ENCODE data around the gene MUS81.
A peak's percentile ranks its signal among the peaks of the same experiment; 100 is the strongest.
"Not testable (repeated sequence)": the region's sequence is repeated elsewhere in the genome, so short reads cannot be mapped to it uniquely, and the experiment has no call there.

MUS81 gene

DNA sequence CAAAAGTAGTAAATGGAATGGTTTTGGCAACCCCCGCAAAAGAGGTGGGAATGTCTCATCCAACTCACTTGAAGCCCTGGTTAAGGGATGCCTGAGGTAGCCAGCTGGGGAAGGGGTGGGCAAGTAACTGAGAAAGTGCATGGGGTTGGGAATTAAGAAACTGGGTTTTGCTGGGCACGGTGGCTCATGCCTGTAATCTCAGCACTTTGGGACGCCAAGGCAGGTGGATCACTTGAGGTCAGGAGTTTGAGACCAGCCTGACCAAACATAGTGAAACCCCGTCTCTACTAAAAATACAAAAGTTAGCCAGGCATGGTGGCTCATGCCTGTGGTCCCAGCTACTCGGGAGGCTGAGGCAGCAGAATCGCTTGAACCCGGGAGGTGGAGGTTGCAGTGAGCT is 11.5 kb upstream of the MUS81 start:
- not testable (repeated sequence) for DNase-seq

DNA sequence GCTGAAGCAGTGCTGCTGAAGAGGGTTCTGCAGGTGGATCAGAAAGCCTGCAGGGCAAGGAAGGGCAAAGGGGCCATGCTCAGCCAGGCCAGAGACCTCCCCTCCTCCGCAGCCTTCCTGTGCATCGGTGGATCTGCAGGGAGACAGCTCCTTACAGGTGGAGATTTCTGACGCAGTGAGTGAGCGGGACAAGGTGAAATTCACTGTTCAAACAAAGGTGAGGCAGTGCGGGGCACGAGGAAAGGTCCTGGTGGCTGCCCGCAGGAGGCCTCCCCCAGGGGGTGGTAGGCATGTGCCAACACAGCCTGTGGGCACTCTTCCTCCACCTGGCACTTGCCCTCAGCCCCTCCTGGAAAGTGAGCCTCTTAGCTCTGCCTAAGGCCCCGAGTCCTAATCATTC is 10.9 kb upstream of the MUS81 start:
- DNase-seq = no peak

DNA sequence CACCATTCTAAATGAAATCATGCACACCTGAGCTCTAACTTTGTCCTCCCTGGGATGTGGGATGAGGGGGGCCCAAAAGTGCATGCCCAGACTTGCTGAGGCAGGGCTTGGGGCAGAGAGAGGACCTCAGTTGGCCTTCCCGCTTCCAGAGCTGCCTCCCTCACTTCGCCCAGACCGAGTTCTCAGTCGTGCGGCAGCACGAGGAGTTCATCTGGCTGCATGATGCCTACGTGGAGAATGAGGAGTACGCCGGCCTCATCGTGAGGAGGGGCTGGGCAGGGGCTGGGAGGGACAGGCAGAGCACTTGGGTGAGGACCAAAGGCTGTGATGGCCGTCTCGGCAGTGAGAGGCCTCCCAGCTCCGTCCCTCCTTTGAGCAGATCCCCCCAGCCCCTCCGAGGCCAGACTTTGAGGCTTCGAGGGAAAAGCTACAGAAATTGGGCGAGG is 10.4 kb upstream of the MUS81 start:
- no peak for DNase-seq

DNA sequence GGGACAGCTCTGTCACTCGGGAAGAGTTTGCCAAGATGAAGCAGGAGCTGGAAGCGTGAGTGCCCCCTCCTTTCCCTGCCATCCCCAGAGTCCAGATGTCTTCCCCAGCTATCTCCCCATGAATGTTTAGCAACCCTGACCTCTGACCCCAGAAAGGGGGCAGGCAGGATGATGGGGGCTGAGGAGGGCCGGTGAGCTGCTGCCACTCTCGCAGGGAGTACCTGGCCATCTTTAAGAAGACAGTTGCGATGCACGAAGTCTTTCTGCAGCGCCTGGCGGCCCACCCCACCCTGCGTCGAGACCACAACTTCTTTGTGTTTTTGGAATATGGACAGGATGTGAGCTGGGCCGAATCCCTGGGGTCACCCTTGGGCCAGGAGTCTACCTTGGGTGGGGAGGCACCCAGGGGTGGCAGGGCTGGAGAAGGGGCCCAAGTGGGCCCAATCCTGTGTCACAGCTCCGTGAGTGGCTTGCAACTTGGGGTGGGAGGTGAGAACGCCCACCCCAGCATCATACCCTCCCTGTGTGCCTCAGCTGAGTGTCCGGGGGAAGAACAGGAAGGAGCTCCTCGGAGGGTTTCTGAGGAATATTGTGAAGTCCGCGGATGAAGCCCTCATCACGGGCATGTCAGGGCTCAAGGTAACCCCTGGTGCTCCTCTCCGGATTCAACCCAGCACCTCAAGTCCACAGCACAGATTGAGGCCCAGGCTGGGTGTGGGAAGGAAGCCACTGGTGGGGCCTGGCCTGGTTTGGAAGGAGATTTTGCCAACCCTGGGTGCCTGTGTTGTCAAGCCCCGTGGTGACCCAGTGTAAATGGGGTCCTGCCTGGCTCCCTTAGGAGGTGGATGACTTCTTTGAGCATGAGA is 9.8 kb upstream of the MUS81 start:
- no peak for DNase-seq

DNA sequence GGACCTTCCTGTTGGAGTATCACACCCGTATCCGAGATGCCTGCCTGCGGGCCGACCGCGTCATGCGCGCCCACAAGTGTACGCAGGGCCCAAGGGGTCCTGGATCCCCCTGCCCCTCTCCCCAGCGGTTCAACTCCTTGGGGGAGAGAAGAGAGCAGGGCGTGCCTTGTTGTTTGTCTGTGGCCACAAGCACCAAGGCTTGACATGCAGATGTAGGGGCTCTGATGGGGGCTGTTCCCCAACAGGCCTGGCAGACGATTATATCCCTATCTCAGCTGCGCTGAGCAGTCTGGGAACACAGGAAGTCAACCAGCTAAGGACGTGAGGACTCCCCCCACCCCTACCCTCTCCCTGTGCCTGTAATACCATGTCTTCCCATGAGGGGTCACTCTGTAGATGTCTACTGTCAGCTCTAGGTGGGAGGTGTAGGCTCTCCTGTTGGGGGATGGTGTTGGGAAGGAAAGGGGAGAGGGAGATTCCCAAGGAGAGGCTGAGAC is 9.1 kb upstream of the MUS81 start:
- DNase-seq = no peak

DNA sequence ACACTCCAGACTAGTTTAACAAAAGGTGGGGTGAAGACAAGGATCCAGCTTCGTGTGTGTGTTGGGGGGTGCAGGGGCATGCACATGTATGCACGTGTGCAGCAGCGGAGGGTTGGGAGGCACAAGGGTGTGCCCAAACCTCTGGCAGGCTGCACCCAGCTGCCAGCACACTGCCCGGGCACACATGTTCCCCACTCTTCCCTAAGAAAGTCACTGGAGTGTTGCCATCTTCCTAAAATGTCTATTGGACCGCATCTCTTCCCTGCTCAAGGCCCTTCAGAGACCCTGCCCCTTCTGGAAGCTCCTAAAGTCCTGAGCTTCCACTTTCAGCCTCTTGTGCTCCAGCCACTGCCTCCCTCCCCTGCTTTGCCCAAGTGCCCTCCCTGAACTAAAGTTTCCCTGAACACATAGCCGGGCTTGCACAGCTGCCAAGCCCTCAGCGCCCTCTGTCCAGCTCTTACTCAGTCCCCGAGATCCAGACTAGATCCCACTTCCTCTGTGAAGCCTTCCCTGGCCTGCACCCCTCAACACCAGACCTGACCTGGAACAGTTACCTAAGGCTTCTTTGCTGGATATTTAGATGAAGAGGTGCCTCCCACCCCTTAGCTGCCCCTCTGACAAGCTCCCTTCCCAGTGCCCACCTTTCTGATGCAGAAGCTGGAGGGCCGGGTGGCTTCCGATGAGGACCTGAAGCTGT is 8.3 kb upstream of the MUS81 start:
- no peak for DNase-seq

DNA sequence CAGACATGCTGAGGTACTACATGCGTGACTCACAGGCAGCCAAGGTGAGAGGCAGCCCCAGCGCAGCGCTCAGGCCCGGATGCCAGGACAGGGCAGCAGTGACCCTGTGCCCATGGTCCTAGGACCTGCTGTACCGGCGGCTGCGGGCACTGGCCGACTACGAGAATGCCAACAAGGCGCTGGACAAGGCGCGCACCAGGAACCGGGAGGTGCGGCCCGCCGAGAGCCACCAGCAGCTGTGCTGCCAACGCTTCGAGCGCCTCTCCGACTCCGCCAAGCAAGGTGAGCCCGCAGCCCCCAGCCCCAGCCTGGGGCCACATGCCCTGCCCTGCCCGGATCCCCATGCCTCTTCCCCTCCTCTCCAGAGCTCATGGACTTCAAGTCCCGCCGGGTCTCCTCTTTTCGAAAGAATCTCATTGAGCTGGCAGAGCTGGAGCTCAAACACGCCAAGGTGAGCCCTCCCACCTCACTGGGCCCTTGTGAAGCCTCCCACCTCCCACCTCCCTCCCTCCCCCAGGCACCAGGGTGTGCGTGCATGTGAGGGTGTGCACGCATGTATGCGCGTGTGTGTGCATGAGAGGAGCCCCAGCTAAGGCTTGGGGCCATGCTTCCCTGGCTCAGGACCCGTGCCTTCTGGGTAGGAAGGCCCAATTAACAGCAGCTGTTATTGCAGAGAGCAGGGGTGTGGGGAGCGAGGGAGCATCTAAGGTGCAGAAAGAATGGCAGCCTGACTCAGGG is 7.6 kb upstream of the MUS81 start:
- no peak for DNase-seq

DNA sequence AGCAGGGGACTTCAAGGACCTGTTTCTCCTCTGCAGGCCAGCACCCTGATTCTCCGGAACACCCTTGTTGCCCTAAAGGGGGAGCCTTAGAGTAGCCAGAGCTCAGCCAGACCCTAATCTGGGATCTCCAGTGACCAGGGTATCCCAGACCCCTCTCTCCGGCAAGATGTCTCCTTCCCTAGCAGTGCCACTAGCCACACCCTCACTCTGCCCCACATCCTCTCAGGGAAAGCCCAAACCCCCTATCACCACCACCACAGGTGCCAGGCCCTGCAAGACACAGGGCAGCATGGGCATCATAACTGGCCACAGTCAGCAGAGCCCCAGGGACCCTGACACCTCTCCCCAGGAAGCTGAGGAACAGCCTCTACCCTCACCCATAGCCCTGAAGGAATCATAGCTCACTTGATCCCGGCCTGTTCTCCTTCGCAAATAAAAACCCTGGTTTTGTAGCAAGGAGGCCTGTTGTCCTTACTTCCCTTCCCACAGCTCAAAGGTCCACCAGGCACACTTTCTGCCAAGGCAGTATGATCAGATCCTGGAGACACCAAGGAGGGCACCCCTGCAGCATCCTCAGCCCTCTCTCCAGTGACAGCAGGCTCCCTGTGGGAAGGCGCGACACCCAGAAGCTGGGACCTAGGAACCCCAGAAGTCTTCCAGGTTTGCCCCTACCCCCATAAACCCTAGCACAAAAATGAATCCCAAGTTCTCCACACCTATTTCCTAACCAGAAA is 6.8 kb upstream of the MUS81 start:
- no peak for DNase-seq

DNA sequence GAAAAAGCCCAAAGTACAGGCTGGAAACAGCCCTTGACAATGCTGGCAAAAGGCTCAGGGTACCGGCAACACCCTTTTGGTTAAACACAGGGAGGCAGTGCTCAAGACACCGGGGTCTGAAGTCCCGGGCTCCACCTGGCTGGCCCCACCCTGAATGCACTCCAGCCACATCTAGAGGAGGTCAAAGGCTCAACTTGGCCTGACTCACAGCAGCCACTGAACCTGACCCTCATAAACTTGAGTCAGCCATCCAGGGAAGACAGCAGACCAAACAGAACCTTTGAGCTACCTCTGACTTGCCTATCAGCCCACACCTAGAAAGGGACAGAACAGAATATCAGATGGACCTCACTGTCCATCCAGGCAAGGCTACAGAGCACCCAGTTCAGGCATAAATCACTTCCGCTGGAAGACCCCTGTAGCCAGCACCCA is 6.1 kb upstream of the MUS81 start:
- no peak for DNase-seq

DNA sequence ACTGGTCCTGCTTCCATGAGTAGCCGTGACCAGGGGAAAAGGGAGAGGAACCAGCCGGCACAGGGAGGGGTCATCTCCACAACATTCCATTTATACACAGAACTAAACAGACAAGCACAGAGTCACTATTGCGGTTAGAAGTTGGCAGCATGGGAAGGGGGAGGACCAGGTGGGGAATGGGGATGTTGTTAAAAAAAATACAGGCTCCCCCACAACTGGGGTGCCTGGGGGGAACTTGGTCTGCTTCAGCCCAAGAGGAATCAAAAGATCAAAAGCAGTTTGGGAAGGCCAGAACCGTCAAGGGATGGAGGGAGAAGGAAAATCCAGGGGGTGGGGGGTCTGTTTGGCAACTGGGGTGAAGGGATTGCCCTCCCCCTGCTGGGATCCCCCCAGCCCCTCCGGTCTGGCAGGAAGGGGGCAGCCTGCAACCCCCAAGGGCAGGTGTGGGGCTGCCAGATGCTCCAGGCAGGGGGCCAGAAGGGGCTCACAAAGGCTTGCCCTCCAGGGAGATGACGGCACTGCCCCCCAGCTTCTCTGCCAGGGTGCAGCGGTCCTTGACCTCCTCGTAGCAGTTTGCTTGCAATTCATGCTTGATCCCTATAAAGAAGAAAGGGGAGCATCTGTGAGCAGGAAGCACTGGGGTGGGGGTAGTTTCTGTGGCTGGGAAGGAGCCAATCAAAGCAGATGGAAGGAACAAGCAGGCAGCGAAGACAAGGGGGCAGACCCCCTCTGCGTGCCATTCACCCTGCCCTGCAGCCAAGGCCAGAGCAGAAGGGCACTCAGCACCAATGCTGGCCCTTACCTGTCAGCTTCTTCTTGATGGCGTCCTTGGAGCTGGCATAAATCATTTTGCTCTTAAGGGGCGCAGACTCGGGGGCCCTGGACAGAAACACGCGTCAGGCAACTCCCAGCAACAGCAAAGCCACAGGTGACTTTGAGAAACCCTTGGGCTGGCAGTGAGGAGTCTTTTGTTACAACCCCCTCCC is 5.1 kb upstream of the MUS81 start:
- no peak for DNase-seq

DNA sequence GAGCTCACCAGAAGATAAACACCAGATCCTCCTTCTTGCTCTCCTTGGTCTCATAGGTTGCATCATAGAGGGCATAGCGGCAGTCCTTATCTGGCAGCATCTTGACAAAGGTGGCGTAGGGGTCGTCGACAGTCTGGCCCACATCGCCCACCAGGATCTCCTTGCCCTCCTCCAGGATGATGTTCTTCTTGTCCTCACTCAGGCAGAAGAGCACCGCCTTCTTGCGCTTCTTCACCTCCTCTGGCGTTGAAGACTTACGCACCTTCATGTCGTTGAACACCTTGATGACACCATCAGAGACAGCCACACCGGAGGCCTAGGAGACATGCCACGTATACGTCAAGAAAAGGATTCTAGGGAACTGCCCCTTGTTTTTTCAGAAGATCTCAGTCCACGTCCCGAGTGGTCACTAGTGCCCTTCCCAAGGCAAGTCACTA is 4.3 kb upstream of the MUS81 start:
- DNase-seq = no peak

DNA sequence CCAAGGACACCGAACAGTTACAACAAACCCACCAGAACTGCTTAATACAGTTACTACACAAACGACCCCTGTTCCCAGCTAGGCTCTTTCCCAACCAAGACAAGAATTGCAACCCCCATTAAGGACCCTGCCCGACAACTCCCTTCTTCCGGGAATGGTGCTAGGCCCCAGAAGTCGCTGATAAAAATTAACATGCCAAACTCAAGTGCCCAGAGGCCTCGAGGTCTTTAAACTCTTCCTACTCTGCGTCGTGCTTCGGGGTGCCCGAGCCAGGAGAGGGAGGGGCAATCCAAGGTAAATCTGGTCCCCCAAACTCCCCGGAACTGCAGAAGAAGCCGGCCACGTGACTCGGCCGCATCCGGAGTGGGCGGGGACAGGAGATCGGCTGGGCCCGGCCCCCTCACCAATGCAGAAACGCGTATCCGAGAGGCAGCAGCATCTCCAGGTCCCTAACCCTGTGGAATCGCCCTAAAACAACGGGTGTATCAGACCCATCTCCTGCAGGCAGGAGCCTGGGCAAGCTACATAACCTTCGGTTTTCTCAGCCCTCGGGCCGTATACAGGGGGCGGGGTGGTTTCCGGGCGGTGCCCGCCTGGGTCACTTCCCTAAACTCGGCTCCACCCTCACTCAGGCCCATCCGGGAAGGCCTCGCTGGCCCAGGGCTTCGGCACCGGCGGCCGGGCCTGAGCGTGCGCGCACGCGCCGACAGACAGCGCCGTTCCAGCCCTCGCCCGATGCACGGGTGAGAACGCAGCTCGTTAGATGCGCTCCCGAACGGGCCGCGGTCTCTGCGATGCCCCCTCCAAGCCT is 3.3 kb upstream of the MUS81 start:
- DNase-seq = peak; percentile 85

DNA sequence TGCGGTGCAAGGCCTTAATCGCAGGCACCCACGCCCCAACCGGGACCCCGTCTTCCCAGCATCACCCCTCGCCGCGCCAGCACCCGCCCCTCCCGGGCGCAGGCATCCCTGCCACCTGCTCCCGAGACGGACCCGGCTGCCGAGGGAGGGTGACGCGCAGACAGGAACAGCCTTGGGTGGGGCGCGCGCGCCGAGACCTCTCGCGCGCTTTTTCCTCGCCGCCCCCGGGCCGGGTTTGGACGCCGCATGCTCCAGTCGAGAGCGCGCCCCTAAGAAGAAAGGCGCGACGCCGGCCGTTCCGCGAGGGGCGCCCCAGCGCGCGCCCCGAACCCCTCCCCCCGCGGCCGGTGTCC is 2.8 kb upstream of the MUS81 start:
- DNase-seq = peak; percentile 79

DNA sequence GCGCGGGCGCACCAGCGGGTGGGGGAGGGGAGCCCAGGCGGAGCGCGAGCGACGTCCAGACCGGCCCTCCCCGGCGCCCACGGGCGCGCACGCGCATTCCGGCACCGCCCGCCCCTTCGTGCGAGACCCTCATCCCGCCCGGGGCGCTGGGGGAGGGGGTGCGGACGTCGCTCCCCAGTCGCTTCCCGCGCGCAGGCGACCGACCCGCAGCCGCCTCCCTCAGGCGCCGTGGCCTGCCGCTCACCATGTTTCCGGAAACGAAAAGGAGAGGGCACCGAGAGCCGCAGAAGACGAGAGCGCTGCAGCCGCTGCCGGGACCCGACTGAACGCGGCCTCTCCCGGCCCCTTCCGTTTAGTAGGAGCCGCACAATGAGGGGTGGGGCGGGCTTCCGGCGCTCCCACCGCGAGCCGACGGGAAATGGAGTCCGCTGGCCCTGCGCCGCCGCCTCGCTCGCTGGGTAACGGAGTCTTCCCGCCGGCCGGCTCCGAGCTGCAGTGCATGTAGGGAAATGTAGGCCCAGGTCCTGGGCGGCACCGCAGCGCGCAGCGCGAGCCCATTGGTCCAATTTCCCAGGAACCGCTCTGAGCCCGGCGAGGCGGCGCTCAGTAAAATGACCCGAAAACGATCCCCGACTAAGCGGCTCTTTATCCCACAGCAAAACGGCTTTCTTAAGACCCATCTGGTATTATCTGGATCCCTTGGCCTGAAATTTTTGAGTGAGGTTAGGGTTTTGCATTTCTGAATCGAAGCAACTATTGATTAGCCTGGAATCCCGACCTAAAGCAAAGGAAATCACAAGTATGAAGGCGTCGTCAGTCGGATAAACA is 2.2 kb upstream of the MUS81 start, which contains the start of gene CFL1:
Gene CFL1, minus strand, starts transcription at position 328 of the 828 bp plus-strand sequence. Its CDS starts 81 bp downstream, at position 247.
- DNase-seq = peak; percentile 95

DNA sequence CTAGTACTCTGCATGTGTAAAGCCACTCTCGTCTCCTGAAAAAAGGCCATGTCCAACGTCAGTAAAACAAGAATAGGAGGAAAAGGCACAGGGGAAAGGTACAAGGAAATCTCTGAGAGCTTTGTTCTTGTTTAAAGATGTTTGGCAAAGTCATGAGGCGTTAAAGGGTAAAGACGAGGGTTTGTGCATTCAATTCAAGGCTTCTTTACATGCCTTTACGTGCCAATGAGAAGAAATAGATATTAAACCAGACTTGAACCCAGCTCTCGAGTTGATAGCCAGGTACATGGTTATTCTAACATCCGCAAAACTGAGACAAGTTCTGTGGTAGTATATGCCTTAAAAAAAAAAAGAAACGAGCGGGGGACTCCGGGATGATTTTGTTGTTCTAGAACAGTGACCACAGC is 1.5 kb upstream of the MUS81 start:
- DNase-seq = no peak

DNA sequence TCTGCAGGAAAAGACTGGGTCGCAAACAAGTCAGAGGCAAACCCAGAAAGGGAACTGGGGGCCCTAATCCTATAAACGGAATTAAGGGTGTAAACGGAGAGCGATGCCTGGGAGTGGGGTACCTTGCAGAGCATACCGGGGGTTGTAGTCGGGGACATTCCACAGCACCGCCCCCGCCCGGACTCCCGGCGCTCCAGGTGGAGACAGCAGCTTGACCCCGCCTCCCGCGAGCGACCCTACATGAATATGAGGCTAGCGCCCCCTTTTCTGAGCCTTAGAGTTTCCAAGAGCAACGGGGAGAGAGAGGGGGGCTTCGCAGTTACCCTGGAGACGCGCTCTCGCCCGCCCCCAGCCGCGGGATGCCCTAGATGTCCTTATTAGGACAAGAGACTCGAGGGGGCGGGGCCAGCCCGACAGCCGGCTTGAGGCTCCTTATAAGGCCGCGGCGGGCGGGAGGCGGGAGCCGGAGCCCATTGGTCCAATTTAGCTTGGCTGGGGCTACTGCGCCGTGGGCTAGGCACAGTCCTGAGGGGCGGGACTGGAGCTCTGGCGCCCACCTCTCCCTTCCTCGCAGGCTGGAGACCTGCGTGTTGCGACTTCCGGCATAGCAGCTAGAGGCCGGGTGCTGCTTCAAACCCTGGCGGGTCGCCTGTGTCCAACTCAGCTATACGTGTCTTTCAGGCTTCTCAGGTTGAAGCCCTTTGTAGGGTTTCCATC is 980 bp upstream of the MUS81 start:
- peak; percentile 95 for DNase-seq

DNA sequence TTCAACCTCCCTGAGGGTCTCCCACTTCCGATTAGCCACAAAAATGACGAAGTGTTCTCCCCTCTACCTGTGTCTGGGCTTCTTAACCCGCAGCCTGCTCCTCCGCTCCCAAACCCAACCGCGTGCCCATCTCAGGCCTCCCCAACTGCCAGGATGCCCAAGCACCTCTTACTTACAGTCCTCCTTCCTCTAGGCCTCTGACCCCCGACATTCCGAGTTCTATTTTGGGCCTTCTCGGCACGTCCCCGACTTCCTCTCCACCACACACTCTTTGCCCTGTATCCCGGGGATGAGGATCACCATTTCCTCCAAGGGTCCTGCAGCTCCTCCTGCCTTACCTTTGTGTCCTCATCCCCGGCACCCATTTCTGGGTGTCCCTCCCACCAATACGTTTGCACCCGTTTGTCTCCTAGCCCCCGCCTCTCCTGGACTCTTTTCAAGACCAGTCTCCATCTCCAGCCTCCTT is 388 bp upstream of the MUS81 start:
- no peak for DNase-seq

DNA sequence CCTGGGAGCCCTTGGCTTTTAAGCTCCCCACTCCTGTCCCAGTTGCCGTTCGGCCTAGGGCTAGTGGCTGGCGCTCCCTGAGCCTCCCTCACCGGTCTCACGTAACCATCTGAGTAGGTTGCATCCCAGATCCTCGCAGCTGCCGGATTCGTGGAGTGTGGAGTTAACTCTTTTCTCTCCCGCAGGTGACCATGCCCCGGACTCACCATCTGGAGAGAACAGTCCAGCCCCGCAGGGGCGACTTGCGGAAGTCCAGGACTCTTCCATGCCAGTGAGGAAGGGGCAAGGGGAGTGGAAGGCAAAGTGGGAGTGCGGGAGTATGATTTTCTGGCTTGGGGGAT is 902 bp downstream of the MUS81 start:
- no peak for DNase-seq
